ENCODE data around the gene CEP78. TPM values are rescaled to one million over a fixed set of nuclear protein-coding genes. Genes with fewer than 3 reads are reported as not detected.

CEP78 gene
- 14.8 and 17.9 TPM in 2 replicates for total RNA-seq

- H3K27me3 ChIP-seq (ENCODE audit: control insufficient read depth, insufficient read depth, low read length), result no peaks in the 10 kb centered on the region
- peak within 1 kb of the TSS; percentile 91 for H3K4me3 ChIP-seq (ENCODE audit: low read depth, low read length)
- DNase-seq (ENCODE audit: low read depth), result peak; percentile 75
- no peak for TF ChIP-seq CTCF (IDR thresholded peaks at IDR 0.05; ENCODE audit: insufficient read depth, low read length, poor library complexity, severe bottlenecking)
- H3K36me3 ChIP-seq (ENCODE audit: control insufficient read depth, insufficient read depth, low read length), result no peaks in the 10 kb centered on the region
Observed at GRCh38 chr9:78235762-78236550, at the start of gene CEP78. CEP78 (plus strand) TSS chr9:78236075; CDS start chr9:78236351, 276 bp downstream.

- no peak for TF ChIP-seq CTCF (IDR thresholded peaks at IDR 0.05; ENCODE audit: insufficient read depth, low read length, poor library complexity, severe bottlenecking)
- H3K36me3 ChIP-seq (ENCODE audit: control insufficient read depth, insufficient read depth, low read length), result no peaks in the 10 kb centered on the region
- DNase-seq (ENCODE audit: low read depth), result no peak
- H3K4me3 ChIP-seq (ENCODE audit: low read depth, low read length), result no peak overlapping the region
- H3K27me3 ChIP-seq (ENCODE audit: control insufficient read depth, insufficient read depth, low read length), result no peaks in the 10 kb centered on the region
Observed at GRCh38 chr9:78187763-78188484, 48.0 kb upstream of the CEP78 start.

- Histone ChIP-seq H3K4me3 (ENCODE audit: low read depth, low read length) (no peak overlapping the region), H3K27me3 (ENCODE audit: control insufficient read depth, insufficient read depth, low read length) (no peaks in the 10 kb centered on the region), H3K36me3 (ENCODE audit: control insufficient read depth, insufficient read depth, low read length) (no peaks in the 10 kb centered on the region)
- TF ChIP-seq CTCF (IDR thresholded peaks at IDR 0.05; ENCODE audit: insufficient read depth, low read length, poor library complexity, severe bottlenecking), result no peak
- DNase-seq (ENCODE audit: low read depth), result no peak
Observed at GRCh38 chr9:78188594-78188993, 47.3 kb upstream of the CEP78 start.

- DNase-seq (ENCODE audit: low read depth), result no peak
- H3K4me3 ChIP-seq (ENCODE audit: low read depth, low read length), result no peak overlapping the region
- H3K27me3 ChIP-seq (ENCODE audit: control insufficient read depth, insufficient read depth, low read length), result no peaks in the 10 kb centered on the region
- no peak for TF ChIP-seq CTCF (IDR thresholded peaks at IDR 0.05; ENCODE audit: insufficient read depth, low read length, poor library complexity, severe bottlenecking)
- H3K36me3 ChIP-seq (ENCODE audit: control insufficient read depth, insufficient read depth, low read length), result no peaks in the 10 kb centered on the region
Observed at GRCh38 chr9:78189001-78189400, 46.9 kb upstream of the CEP78 start.

GRCh38 chr9:78189461-78189860 is 46.4 kb upstream of the CEP78 start:
- no peak overlapping the region for H3K4me3 ChIP-seq (ENCODE audit: low read depth, low read length)
- no peak for DNase-seq (ENCODE audit: low read depth)
- TF ChIP-seq CTCF (IDR thresholded peaks at IDR 0.05; ENCODE audit: insufficient read depth, low read length, poor library complexity, severe bottlenecking), result no peak
- H3K27me3 ChIP-seq (ENCODE audit: control insufficient read depth, insufficient read depth, low read length), result no peaks in the 10 kb centered on the region
- H3K36me3 ChIP-seq (ENCODE audit: control insufficient read depth, insufficient read depth, low read length), result no peaks in the 10 kb centered on the region
